GM08714 (cell line): ENCODE results near the gene OR10H1.
"Not testable (repeated sequence)": the region's sequence is repeated elsewhere in the genome, so short reads cannot be mapped to it uniquely, and the experiment has no call there.

ENCODE experiments used
- H3K4me3 ChIP-seq: fragments of 200-500 bp; sonication (Bioruptor generic); 2 replicates; pipeline ENCODE4 v1.5.1; 2014; ENCODE audit warnings: mild to moderate bottlenecking, low read length, inconsistent platforms
- ZNF274 ChIP-seq: IDR thresholded peaks from 2 replicates; pipeline ENCODE4 v1.6.1; 2012; ENCODE audit warnings: mild to moderate bottlenecking, low read depth, low read length

The OR10H1 gene, protein sequence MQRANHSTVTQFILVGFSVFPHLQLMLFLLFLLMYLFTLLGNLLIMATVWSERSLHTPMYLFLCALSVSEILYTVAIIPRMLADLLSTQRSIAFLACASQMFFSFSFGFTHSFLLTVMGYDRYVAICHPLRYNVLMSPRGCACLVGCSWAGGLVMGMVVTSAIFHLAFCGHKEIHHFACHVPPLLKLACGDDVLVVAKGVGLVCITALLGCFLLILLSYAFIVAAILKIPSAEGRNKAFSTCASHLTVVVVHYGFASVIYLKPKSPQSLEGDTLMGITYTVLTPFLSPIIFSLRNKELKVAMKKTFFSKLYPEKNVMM

DNA sequence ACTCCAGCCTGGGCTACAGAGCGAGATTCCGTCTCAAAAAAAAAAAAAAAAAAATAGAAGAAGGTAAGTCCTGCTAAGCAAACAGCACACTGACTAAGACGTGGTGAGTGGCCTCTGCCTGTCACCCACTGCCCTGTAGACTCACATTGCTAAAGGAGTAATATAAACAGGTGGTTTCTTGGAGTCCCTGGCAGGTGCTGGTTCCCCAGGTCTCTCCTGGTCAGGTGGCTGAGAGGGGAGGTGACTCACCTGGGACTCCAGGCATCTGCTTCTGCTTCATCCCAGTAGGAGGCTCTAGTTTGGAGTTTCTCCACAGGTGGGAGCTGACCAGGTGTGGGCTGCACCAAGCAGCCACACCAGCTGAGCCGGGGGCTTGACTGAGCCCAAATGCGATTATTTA, at the start of gene OR10H1:
Gene OR10H1 (minus strand): TSS at position 359 of the 400 bp plus-strand sequence. CDS start 7,627 bp downstream, outside the sequence.
- no peak for TF ChIP-seq ZNF274
- H3K4me3 ChIP-seq, result no peak within 1 kb of the TSS

DNA sequence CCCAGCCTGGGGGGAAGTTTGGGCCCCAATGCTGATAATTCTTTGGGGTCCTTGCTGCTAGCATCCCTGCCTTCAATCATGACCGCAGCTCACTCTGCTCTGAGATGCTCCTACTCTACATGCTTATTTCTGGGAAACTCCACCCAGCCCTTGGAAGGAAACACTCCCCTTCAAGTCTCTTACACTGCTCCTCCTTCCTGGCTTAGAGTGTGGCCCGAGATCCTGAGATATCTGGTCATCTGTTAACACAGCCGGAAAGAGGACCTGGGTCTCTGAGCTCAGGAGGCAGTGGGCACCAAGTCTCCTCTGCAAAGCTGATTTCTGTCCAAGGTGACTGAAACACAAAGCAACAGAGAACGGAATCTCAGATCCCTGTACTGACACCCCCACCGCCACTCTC, 49.4 kb upstream of the OR10H1 start:
- no peak overlapping the region for H3K4me3 ChIP-seq
- no peak for TF ChIP-seq ZNF274

- no peak overlapping the region for H3K4me3 ChIP-seq
- no peak for TF ChIP-seq ZNF274
These were observed 47.8 kb upstream of the OR10H1 start for GRCh38 chr19:15863272-15863671.

DNA sequence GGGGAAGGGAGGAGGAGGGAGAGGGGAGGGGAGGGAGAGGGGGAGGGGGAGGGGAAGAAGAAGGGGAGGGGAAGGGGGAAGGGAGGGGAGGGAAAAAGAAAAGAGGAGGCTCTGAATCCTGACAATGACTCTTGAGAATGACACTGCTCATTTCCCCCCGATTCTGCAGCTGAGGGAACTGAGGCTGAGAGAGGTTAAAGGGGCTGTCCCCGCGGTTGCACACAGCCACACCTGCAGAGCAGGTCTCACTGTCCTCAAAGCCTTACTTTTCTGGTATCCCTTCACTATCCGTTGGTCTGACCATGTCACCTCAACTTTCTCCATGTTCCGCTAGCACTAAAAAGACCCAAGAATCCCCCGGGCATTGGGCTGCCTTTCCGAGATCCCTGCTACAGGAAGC, 47.0 kb upstream of the OR10H1 start:
- no peak overlapping the region for H3K4me3 ChIP-seq
- TF ChIP-seq ZNF274, result no peak

GRCh38 chr19:15860522-15860921, 45.1 kb upstream of the OR10H1 start:
- H3K4me3 ChIP-seq, result no peak overlapping the region
- TF ChIP-seq ZNF274, result no peak

GRCh38 chr19:15859187-15859586, 43.7 kb upstream of the OR10H1 start:
- TF ChIP-seq ZNF274, result no peak
- no peak overlapping the region for H3K4me3 ChIP-seq

DNA sequence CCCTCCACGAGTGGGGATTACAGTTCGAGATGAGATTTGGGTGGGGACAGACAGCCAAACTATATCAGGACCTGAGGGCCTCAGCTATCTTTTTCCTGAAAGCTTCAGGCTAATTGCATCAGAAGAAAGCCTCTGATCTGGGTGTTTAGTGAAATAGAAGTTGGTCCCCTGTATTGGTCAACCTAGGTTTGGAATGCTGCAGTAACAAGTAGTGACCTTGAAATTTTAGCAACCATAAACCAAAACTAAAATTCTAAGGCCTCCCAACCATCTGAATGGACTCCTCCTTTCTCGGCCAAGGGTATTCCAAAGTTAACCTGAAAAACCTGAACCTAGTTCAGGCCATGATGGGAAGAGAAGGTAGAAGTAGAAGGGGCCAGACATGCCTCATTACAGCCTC, 34.9 kb upstream of the OR10H1 start:
- TF ChIP-seq ZNF274, result no peak
- H3K4me3 ChIP-seq, result no peak overlapping the region

DNA sequence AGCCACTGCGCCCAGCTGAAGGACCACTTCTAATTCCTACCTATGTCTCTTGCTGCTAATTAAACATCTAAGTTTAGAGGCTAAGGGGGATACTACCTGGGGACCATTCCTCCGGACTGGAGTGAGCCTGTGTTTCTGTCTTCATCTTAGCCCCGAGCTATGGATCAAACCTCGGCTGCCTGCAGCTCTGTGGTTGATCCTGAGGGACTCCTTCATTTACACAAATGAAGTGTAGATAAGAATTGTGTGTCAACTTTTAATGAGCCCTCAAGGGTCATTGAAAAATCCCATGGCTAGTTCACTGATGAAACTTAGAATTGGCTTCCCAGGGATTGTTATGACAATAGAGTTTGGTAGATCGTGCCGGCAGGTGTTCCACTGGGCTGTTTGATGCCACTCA, 31.5 kb upstream of the OR10H1 start:
- no peak overlapping the region for H3K4me3 ChIP-seq
- TF ChIP-seq ZNF274, result no peak

DNA sequence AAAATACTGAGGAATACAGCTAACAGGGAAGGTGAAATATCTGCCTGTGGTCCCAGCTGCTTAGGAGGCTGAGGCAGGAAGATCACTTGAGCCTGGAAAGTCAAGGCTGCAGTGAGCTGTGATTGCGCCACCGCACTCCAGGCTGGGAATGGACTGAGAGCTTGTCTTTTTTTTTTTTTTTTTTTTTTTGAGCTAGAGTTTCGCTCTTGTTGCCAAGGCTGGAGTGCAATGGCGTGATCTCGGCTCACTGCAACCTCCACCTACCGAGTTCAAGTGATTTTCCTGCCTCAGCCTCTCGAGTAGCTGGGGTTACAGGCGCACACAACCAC, 28.4 kb upstream of the OR10H1 start:
- H3K4me3 ChIP-seq, result not testable (repeated sequence)

DNA sequence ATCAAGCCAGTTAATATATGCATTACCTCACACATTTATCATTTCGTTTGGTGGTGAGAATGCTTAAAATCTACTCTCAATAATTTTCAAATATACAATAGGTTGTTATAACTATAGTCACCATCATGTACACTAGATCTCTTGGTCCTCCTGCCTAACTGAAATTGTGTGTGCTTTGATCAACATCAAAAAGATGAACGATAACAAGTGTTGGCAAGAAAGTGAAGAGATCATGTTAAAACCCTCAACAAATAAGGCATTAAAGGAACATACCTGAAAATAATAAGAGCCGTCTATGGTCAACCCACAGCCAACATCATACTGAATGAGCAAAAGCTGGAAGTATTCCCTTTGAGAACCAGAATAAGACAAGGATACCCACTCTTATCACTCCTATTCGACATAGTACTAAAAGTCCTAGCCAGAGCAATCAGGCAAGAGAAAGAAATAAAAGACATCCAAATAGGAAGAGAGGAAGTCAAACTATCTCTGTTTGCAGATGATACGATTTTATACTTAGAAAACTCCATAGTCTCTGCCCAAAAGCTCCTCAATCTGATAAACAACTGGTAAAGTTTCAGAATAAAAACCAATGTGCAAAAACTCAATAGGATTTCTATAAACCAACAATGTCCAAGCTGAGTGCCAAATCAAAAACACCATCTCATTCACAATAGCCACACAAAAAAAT, 27.9 kb upstream of the OR10H1 start:
- no peak overlapping the region for H3K4me3 ChIP-seq
- TF ChIP-seq ZNF274, result no peak

DNA sequence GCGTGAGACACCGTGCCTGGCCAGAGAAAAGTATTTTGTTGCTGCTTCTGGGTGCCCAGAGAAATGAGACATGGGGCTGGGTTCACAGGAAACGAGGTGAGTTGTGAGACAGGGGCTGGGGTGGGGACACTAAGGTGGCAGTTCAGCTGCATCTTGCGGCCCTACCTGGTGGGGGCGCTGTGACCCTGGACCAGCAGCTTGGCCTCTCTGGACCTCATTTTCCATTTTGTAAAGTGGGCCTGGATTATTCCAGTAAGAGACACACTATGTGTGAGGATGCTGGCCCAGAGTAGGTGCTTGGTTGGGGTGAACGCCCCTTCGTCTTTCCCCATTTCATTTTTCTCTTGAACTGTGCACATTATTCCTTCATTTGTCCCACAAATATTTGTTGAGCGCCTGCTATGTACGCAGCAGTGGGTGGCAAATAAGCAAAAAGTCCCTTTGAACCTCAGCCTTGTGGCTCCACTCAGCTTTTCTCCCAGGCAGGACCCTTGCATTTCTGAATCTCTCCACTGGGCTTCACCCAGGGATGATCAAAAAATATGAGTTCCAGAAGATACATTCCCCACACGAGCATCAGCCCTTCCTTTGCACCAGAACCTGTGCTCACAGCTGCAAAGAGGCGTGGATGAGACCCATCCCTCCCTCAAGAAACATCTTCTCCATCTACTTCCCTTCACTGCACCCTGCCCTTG, 26.6 kb upstream of the OR10H1 start:
- no peak for TF ChIP-seq ZNF274
- no peak overlapping the region for H3K4me3 ChIP-seq

DNA sequence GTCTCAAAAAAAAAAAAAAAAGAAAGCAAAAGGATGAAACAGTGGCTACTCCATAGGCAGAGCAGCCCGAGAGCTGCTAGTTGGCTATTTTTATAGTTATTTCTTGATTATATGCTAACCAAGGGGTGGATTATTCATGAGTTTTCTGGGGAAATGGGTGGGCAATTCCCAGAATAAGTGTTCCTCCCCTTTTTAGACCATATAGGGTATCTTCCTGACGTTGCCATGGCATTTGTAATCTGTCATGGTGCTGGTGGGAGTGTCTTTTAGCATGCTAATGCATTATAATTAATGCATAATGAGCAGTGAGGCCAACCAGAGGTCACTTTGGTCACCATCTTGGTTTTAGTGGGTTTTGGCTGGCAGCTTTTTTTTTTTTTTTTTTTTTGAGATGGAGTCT, 25.4 kb upstream of the OR10H1 start:
- no peak for TF ChIP-seq ZNF274
- H3K4me3 ChIP-seq, result no peak overlapping the region

DNA sequence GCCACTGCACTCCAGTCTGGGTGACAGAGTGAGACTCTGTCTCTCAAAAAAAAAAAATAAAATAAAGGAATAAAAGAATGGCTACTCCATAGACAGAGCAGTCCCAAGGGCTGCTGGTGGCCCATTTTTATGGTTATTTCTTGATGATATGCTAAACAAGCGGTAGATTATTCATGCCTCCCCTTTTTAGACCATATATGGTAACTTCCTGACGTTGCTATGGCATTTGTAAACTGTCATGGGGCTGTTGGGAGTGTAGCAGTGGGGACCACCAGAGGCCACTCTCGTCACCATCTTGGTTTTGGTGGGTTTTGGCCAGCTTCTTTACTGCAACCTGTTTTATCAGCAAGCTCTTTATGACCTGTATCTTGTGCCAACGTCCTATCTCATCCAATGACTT, 24.4 kb upstream of the OR10H1 start:
- H3K4me3 ChIP-seq, result not testable (repeated sequence)

DNA sequence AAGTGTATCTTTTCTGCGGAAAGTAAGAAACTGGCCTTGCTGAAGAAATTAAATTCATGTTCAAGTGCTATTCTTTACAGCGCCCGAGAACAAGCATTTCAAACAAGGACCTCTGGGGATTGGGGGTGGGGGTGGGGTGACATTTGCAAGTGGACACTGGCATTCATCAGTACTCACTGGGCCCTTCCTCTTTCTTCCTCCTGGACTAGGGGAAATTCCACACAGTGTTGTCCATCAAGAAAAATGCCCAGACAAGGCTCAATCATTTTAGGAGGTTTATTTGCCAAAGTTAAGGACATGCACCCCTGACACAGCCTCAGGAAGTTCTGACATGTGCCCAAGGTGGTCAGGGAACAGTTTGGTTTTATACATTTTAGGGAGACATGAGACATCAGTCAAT, 22.9 kb upstream of the OR10H1 start:
- no peak for TF ChIP-seq ZNF274
- no peak overlapping the region for H3K4me3 ChIP-seq

- no peak for TF ChIP-seq ZNF274
These were observed 21.8 kb upstream of the OR10H1 start for GRCh38 chr19:15837221-15837731.

More at GRCh38 chr19:15837221-15837731, 21.8 kb upstream of the OR10H1 start:
- H3K4me3 ChIP-seq, result peak overlapping the region; percentile 80; the same call in 1 of the 2 replicates
